ENCODE data around the gene BMAL1.
A peak's percentile ranks its signal among the peaks of the same experiment; 100 is the strongest.

BMAL1 gene

DNA sequence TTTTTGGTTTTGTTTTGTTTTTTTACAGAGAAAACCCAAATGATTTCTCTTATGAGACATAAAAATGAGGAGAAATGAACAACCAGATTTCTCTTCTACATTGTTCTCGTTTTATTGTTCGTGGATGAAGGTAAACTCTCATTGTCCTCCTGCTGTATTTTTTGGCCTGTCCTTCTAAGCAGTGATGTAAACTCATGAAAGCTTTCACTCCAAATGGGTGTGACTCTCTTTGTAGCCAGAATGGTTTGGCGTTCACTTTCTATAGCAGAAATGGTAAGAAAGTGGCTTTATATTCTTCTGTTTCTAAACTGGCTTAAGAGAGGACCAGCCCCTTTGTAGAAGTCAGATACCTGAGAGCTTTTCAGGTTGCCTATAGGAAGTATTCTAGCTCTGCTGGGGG, 15.5 kb upstream of the BMAL1 start:
- DNase-seq: no peak

DNA sequence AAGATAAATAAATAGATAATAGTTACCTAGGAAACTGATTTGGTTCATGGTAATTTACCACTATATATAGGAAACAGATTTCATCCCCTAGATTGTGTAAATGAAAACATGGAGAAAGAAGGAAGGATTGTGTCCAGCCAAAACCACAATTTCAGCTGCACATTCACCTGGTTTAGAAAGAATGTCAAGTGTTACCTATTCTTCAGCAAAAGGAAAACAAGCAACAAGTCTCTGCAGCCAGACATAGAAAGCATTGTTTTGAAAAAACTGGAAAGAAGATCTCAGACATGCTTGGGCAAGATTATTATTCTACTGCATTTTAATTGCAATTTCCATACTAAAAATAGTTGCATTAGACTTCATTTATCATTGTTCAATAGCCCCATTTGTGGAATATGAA, 8.8 kb upstream of the BMAL1 start:
- DNase-seq: no peak

DNA sequence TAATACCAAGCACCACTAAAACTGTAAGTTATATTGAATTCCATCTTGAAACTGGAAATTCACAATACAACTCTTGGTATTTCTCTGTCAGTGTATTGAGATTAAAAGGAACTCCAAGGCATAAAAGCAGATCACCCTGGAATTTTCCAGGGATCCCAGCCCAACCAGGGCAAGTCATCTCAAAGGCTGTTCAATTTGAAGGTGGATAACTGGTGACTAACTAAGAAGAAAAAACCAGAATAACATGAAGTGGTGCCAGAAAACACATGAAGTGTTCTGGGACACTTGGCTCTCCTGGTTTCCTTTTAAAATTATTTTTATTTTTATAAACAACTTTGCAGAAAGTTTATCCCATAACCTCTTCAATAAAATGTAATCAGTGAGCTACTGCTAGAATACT, 7.8 kb upstream of the BMAL1 start:
- DNase-seq: no peak

DNA sequence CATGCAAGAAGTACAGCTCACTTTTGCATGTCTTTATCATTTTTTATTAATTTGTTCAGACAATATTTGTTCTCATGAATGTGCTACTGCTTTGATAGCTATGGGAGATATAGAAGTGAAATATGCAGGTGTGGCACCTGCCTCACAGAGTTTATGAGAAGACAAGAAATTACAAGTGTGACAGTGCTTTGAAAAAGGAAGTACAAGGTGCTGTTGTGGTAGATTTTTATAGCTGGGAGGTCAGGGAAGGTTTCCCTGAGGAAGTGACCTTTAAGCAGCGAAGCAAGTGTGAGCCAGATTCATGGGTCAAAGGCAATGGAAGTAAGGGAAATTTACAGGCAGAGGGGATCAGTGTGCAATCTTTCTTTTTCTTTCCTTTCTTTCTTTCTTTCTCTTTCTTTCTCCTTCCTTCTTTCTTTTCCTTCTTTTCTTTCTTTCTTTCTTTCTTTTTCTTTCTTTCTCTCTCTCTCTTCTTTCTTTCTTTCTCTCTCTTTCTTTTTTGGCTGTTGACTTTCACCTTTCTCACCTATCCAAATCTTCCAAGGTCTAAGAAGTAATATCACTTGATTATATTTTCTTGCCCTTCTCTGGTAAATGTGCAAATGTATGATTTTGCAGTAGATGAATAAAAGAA, 6.4 kb upstream of the BMAL1 start:
- DNase-seq: no peak

DNA sequence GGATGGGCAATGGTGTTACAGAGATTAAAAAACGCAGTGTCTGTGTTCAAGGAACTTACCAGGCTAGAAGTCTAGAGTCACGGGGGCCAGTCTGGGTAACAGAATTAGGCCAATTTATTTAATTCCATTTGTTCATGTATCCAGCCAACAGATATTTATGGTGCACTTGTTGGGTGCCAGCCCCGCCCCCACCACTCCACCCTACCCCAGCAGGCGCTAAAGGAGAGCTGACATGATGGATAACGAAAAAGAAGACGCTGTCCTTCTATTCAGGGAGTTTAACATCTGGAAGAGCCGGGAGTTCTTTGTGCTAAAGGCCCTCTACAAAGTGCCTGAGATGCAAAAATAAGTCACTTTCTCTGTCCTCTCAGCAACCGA, 1.1 kb upstream of the BMAL1 start:
- no peak for DNase-seq

DNA sequence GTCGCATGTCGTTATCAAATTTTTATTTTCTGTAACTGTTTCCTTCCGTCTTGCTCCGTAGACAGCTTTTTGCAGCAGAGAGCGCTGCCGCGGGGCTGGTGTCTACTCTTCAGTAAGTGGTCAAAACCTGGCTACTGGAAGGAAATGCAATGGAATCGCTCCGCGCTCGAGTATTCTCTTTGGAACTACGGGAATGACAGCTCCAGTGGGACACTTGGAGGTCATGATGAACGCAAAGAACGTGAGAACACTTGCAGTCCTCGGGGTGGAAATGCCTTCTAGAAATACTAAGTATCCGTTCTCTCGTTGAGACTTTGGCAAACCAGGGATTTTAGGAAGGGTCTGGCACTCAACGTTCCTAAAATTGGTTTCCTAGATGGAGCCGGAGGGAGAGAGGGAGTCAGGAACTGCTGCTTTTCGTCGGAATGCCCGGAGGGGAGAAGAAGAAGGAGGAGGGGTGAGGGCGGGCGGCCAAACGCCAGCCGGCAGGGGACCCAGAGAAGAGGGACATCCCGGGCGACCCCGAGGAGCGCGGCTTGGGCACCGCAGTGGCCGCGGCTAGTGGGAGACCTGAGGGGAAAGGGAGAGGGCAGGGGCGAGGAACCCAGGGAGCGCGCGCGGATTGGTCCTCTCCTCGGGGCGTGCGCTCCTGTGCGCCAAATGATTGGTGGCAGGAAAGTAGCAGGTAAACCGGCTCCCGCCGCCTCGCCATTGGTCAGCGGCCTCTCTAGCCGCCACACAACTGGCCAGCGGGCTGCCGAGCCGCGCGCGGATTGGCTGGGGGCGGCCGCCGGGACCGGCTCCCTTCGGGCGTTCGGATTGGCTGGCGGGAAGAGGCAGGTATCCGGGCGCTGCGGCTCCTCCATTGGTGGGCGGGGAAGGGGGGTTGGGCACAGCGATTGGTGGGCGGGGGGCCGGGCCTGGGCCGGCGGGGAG, 490 bp upstream of the BMAL1 start:
- peak; percentile 98 for DNase-seq

DNA sequence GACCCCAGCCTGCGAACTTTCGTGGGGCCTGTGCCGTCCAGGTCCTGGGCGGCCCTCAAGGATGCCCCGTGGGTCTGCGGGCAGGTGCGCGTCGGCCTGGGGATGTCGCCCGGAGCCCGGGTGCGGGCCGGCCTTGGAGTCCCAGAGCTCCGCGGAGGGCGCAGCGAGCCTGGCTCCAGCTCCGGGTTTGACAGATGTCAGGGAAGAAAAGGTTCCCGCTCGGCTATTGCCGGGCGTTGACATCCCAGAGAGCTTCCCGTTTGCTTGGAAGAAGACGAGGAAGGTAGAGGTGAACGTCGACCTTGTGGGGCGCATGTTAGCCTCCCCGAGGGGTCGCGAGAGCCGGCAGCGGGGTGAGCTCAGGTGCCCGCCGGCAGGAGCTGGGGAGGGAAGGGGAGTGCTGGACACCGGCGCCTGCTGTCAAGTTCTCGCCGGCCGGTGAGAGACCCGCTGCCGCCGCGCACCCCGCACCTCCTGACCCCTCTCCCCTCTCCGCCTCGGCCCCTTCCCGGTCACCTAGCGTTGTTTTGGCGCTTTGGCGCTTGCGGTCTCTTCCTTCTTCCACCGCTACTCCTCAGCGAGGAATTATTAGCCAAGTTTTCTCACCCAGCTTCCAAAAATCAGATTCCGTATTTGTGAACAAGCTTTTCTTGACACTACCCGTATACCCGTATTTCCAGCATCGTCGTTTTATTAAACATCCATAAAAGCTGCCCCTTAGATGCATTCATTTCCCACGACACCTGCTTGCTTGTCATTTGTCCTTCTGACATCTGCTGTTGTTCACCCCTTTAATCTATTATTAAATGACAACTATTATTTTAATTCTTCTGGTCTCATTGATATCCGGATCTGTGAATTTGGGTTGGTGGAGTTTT, 1.3 kb downstream of the BMAL1 start:
- DNase-seq: no peak

DNA sequence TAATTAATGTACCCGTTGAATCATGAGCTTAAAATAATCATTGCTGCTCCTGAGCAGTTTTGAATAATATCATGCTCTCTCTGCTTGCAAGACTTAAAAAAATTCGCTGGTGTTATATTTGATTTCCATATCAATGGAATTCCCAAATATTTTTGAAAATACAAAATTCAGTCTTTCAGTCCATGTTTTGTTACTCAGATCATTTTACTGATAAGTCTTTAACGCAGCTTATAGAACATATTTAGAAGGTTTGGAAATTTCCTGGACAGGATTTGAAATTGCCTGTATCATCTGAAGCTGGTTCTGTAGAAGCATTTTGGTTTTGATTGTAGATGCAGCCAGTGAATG, 1.9 kb downstream of the BMAL1 start:
- DNase-seq: no peak

DNA sequence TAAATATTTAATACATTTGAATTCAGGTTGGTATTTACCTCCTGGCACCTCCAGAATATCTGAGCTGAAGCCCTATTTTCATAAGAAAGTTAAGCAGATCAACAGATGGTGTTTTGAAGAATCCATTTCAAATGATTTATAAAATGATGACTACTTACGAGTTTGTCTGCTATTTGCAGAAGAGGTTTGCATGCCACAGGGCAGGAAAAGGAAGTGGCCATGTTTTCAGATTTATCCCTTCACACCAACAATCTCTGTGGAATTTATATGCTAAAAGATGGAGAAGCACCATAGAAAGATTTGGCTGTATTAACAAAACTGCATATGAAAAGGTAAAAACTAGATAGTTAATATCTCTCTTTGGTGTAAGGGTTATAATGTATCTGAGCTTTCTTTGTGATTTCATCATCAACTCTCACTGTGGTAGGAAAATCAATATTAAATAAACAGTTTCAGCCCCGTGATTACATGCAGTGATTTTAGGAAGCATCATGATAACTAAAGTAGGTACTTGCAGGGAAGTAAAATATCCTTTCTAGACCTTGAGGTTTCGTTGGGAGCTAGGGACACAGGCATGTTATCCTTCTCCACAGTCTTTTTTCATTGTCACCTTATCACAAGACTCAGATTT, 2.6 kb downstream of the BMAL1 start:
- DNase-seq: no peak

DNA sequence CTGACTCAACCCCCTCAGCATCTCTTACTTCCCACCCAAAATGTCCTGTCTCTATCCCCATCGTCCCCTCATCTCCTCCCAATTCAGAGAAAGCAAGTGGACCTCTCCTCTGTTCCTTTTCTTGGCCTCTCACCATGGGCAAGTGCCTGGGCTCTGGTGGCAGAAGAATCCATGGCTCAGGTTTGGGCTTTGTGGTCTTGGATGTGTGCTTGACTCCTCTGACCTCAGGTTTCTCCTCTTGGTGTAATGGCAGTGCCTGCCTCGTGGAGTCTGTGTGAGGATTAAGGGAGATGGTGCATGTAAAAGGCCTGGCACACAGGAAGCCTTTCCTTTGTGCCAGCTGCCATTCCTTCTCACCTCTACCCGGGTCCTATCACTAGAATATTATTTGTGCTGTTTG, 3.2 kb downstream of the BMAL1 start:
- no peak for DNase-seq

DNA sequence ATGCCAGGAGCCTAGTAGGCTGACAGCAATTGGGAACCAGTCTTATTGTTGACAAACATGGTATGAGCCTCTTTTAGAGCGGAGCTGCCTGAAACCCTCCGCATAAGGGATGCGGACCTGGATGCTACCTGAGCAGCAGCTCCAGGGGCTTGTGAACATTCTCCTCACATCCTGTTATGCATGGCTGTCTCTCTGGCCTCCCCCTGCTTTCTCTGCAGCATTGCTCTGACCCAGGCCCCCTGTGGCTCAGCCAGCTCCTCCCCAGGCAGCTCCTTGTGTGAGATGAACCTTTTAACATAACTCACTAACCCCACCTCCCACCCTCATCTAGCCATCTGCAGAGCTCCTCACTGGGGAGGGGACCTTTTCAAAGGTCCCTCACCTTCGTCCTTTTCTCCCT, 6.0 kb downstream of the BMAL1 start:
- no peak for DNase-seq

DNA sequence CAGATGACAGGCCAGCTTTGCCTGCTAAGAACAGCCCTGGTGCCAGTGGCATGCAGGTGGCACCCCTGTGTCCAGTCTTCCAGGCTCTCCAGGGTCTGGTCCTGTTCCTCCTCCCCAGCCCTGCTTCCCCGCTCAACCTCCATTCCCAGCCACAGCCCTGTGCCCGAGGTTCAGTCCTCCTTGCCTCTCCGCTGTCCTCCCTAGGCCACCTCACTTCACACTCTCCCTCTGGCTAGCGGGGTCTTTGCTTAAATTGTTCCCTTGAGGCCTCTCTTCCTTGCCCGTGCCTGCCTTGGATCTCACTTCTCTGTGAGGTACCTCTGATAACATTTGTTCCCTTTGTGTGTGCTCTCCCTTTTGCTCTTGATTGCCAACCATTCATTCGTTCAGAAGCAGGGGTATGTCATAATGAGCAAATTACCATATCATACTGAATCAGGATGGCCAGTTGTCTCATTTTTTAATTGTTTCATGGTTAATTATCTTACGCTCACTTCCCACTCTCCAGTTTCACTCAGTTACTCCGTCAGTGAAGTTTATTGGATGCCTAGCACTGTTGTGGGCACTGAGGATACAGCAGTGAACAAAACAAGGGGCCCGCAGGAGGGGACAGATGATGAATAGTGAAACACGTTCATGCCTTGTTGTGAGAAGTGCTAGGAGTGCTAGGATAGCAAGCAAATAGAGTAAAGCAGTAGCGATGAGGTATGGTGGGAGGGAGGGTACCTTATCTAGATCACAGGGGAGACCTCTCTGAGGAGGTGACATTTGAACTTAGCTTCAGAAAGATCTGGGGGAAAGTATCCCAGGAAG, 7.4 kb downstream of the BMAL1 start:
- DNase-seq: peak; percentile 59

DNA sequence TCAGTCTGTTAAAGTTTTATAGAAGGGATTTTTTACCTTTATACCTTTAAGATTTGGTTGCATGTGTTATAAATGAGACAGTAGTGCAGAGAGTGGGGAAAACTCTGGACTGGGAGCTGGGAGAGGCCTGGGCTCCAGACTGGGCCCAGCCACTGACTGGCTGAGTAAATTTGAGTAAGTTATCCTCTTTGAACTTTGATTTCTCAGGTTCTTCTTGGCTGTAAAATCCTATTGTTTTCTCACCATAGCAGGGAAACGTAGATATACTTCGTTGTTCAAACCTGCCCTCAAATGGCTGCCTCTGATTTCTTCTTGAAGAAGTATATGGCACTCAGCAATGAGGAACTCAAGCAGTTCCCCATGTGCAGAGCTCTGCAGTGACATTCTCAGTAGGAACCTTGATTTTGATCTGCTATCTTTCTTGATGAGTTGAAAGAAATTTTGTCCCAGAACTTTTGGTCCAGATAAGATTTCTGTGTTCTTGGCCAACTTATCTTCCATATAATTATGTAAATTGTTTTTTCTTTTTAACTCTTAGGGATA, 8.8 kb downstream of the BMAL1 start:
- DNase-seq: no peak

DNA sequence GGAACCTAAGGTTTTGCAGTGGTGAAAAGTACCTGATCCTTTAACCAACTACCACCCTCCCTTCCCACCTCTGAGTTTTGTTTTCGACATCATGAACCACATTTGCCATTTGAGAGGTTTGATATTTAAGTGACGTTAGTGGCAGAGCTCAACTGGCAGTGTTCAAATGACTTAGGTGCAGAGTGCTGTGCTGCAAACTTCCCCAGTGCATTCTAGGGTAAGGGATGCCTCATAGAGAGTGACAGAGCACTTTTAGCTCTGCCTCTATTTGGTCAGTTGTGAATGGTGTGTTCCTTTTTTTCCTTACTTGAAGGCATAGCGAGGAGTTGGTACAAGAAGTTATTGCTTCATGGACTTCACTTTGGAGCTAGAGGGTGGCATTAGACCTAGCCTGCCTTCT, 9.4 kb downstream of the BMAL1 start:
- peak; percentile 66 for DNase-seq

DNA sequence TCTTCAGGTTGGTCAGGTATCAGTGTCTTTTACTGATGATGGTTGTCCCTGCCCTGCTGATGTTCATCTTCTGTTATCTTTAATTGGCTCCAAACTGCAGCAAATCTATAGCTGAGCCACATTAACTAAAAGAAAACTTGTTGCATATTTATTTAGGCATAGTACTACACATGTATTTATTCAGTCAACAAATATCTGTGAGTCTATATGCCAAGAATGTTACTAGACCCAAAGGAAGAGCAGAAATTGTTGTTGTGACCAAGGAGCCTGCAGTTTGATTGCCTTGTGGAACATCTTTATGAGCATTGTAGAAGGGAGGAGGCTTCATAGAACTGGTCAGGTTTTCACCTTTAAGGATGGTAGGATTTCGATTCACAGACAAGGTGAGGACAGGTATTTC, 10.1 kb downstream of the BMAL1 start:
- DNase-seq: no peak

DNA sequence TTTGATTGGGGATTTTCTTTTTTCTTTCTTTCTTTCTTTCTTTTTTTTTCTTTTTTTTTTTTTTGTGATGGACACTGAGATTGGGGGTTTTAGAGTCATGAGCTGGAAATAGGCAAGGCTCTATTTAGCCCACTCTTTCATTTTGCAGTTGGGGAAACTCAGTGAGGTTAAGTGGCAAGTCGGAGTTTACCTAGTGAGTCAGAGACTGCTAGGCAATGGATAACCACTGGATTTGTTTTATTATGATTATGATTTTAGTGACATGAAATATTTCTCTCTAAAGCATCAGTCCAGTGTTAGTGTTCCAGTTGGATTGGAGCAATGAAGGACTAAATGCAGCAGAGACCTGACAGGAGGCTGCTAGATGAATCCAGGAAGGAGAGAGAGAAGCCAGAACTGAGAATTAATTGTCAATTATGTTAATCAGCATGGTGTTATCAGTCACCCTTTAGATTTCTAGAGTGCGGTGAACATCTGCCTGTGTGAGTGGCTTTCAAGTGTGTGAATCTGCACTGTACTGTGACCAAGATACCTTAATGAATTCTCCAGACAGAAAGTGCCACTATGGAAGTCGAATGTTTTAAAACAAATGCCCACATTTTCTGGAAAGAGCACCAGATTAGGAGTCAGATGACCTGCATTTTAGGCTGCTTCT, 10.9 kb downstream of the BMAL1 start:
- peak; percentile 24 for DNase-seq

DNA sequence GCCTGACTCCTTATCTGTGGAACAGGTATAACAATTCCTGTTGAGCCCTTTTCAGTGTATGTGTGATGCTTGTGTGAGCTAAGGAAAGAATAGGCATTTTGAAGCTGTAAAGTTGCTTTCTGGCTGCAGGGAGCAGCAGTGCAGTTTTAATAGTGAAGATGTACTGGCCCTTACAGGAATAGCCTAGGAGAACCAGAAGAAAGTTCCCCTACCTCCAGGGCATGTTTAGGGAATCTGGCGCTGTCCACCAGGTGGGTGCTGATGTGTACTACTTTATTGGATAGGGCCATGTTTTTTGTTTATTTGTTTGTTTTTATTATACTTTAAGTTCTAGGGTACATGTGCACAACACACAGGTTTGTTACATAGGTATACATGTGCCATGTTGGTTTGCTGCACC, 11.5 kb downstream of the BMAL1 start:
- no peak for DNase-seq

DNA sequence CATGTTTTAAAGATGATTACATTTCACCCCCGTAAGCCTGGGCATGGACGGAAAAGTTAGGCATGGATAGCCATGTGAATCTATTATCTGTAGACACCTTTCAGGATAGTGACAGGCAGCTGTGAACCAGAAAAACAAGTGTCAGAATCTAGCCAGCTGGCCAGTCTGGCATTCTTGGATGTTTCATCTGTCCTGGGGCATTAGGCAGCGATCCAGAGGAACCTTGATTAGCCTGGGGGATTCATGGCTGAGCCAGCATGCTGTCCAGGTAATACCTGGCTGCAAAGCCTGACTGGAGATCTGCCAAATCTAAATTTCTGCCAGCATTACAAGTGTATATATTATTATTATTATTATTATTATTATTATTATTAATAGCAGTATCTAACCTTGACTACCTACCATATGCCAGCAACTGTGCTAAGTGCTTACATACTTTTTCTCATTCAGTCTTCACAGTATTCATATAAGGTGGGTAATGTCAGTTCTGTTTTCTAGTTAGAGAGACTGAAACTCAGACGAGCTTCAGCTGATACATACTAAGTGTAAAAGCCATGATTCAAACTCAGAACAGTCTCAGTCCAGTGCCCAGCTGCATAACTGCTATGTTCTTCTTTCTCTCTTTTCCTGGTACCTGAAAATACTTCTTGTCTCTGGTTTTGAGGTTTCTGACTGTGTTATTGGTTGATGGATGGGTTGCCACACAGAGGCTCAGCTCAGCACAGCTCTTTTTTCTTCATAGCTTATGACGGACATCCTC, 12.8 kb downstream of the BMAL1 start:
- DNase-seq: no peak

DNA sequence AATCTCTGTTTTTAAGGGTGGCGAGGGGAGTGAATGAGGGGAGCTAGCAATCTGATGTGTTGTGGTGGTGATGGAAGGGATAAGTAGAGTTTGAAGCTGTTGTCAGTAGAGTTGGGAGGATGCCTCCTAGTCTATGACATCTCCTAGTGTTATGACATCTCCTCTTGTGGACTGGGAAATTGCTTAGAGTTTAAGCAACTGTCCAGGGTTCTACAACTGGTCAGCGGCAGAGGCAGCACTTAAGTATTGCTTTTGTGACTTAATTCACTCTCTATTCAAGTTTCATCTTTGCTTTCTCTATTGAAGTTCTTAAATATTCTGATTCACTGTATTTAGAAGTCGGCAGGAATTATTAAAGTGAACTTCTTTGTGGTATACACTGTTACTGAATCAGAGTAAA, 13.8 kb downstream of the BMAL1 start:
- no peak for DNase-seq

DNA sequence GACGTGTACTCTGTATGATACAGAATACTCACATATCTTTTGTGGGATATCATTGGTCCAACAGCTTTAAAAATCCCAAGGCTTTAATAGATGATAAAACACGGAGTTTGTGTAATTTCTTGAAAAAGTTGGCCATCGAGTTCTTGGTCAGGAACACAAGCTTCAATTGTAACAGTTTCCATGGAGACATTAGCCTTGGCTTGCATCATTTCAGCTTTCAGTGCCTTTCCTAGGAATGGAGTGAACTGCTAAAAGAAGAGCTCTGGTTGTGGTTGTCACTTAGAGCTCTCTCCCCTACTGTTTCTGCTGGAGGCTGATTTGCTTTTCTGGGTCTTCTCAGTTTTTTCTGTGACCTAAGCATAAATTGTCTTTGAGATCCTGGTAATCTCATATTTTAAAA, 14.2 kb downstream of the BMAL1 start:
- no peak for DNase-seq

DNA sequence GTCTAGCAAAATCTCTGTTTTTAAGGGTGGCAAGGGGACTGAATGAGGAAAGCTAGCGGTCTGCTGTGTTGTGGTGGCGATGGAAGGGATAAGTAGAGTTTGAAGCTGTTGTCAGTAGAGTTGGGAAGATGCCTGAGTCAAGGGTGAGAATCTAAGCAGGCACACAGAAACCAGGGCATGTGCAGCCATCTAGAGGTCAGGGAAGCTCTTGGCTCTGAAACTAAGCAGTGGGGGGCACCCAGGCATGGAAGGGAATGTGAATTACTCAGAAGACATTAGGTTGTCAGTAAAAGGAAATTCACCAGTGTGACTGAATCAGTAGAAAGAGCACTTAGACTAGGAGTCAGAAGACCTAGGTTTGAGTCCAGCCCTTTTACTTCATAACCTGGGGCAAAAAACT, 15.4 kb downstream of the BMAL1 start:
- no peak for DNase-seq
